Gastroesophageal sphincter (tissue), 3 donors: ENCODE results near the gene IL13RA1.

Experiments used
- CTCF ChIP-seq, 4 experiments: fragments of 200-600 bp in 2 of 4; fragments of 450-650 bp in 2 of 4; sonication (generic) in 1 of 4; IDR thresholded peaks; one replicate each; pipeline ENCODE4 v1.5.1; 2017 to 2019; ENCODE audit warnings: antibody characterized with exemption in 4 of 4, mild to moderate bottlenecking in 2 of 4, moderate library complexity in 2 of 4
- EP300 ChIP-seq: sonication (generic); formaldehyde crosslinking; IDR thresholded peaks from one replicate; pipeline ENCODE4 v1.6.1; 2017; ENCODE audit warnings: antibody characterized with exemption, mild to moderate bottlenecking
- POLR2A ChIP-seq, 2 donors: fragments of 450-650 bp; IDR thresholded peaks; one replicate each; pipeline ENCODE4 v1.6.1; 2017; ENCODE audit warnings: antibody characterized with exemption in 2 of 2, mild to moderate bottlenecking in 2 of 2, moderate library complexity in 1 of 2
- POLR2AphosphoS5 ChIP-seq: sonication (generic); formaldehyde crosslinking; IDR thresholded peaks from one replicate; pipeline ENCODE4 v1.6.1; 2017; ENCODE audit warnings: antibody characterized with exemption

- no peak for TF ChIP-seq CTCF (IDR thresholded peaks at IDR 0.05)
- TF ChIP-seq POLR2A (IDR thresholded peaks at IDR 0.05): no peak
- TF ChIP-seq EP300: no peak
- TF ChIP-seq POLR2AphosphoS5: no peak
Observed at GRCh38 chrX:118717678-118718391, 9.6 kb upstream of the IL13RA1 start.
